Jurkat, Clone E6-1 (cell line): ENCODE measurements around the gene ZNF384.

Experiments used
- DNase-seq: peaks from one replicate; pipeline ENCODE4 v3.0.0-alpha.2; 2011; ENCODE audit warnings: low read depth, low spot score
- H3K4me3 ChIP-seq: 2 replicates; pipeline ENCODE4 v1.5.1; 2011; ENCODE audit warnings: mild to moderate bottlenecking, low read length, control low read depth, moderate library complexity

ZNF384 gene

DNA sequence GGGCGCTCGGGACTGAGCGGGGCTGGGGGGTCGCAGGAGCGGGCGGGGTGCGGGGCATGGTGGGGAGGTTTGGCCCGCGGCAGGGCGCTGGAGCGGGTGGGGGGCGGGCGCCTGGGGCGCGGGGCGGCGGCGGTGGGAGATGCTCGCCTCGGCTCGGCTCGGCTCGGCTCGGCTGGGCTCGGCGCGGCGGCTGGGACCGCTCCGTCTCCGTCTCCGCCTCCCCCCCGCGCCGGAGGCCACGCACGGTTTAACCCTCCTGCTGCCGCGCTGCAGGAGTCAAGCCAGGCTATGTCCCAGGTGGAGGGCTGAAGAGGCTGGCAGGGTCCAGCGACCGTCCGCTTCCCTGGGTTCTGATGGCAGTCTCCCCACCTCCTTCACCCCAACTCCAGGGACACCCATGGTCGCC is 11.5 kb upstream of the ZNF384 start, which contains the start of gene PIANP:
Gene PIANP, minus strand, starts transcription at position 170 of the 406 bp plus-strand sequence. CDS start 2,754 bp downstream, outside the sequence.
- H3K4me3 ChIP-seq: peak within 1 kb of the TSS; percentile 39
- DNase-seq: no peak

DNA sequence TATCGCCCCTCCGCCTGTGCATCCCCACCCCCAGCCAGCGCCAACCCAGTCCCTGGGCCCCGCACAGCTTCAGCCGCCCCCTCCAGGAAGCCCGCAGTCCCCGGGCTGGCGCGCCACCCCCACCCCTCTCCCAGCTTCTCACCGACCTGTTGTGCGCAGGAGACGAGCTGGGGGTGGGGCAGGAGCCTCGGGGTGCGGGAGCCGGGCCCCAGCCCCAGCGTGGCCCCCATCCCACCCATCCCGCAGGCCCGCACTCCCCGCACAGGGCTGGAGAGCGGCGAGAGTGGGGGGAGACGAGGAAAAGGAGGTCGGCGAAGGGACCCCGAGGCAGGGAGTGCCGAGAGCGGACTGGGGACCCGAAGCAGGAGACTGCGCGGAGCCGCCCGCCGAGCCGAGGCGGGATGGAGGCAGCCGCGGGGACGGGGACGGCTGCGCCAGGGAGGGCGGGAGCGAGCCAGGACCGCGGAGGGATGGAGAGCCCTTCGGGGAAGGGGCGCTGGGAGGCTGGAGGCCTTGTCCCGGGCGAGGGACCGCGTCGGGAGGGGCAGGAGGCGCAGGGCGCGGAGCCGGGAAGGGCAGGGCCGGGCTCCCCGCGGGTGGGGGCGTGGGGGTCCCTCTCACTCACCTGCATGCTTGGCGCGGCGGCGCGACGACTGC is 10.9 kb upstream of the ZNF384 start:
- no peak for DNase-seq
- peak overlapping the region; percentile 39 for H3K4me3 ChIP-seq

DNA sequence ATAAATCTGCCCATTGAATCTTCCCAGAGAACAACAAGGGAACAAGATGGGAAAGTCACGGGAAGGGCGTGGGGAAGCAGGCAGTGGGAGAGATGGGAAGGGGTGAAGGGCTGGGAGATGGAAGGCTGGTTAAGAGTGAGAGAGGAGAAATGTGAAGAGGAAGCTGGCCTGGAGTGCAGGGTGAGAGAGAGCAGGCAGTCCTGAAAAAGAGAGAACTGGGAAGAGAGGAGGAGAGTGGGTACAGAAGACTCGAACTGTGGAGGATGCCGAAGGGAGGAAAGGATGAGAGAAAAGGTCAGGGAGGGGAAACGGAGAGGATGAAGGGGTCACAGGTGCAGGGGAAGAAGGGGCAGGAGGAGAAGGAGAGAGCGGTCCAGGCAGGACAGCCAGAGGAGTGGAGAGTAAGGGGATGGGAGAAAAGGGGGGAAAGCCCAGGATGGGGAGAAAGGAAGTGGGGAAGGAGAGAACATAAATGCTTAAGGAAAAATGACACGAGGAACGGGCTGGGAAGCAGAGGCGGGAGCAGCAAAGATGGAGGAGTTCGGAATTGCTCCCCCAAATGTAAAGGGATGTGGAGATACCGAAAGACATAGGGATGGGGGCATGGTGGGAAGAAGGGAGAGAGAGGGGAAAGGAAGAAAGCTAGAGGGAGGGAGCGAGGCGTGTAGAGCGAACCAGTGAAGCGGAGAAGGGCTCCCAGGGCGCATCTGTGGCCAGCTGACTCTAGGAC is 10.2 kb upstream of the ZNF384 start:
- no peak for DNase-seq

DNA sequence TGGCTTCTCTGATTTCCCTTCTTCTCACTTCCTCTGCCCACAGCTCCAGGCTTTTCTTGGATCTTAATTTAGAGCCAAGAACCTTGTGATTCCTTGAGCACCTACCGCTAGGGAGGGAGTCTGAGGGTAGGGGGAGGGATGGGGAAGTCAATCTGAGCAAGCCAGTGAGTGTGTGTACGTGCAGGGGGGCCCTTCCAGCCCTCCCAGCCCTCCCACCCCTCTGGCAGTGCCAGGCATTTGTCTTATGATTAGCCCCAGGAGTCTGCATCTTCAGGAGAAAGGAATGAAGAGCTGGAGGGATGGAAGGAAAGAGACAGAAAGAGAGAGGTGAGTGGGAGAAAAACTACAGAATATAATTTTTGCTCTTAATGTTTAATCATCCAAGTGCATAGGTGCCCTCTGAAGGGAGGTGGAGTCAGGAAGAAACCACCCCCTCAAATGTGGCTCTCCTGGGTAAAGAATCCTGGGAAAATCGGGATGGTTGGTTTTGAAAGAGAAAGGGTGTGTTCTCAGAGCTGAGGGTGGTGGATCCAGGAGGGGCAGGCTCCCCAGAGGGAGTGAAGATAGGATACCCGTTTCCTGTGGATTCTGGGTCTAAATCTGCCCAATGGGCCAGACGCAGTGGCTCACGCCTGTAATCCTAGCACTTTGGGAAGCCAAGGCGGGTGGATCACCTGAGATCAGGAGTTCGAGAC is 9.3 kb upstream of the ZNF384 start:
- H3K4me3 ChIP-seq: no peak overlapping the region
- DNase-seq: no peak

More for the DNA sequence above, 10.2 kb upstream of the ZNF384 start:
- H3K4me3 ChIP-seq: no peak overlapping the region

DNA sequence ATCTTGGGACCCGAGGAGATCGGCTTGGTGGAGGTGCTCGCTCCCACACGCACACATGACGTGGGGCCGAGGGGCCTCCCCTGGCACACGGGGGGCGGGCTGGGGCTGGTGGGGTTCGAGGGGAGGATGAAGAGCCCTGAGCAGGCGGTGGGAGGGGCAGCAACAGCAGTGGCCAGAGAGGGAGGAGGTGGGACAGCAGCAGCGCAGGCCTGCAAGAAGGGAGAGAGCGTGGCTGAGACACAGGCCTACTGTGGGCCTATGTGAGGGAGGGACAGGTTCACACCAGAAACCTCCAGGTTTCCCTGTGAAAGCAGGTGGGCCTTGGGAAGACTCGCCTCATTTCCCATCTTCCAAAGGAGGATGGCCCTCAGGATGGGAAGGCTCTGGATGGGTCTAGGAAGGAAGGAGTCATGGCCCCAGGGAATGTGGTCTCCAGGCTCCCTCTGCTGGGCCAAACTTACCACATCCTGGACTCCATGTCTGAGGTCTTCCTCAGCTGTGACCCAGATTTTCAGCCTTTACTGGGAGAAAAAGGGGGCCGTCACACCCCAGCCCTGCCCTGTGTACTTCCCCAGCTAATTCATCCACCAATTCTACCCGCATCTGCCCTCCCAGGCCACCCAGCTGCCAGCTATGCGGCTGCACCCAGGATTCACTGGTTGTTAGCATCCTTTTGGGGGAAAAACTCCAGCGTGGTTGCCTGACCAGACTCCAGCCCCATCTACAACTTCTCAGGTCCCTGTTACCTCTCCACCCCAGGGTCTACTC is 8.6 kb upstream of the ZNF384 start:
- no peak overlapping the region for H3K4me3 ChIP-seq
- DNase-seq: no peak

DNA sequence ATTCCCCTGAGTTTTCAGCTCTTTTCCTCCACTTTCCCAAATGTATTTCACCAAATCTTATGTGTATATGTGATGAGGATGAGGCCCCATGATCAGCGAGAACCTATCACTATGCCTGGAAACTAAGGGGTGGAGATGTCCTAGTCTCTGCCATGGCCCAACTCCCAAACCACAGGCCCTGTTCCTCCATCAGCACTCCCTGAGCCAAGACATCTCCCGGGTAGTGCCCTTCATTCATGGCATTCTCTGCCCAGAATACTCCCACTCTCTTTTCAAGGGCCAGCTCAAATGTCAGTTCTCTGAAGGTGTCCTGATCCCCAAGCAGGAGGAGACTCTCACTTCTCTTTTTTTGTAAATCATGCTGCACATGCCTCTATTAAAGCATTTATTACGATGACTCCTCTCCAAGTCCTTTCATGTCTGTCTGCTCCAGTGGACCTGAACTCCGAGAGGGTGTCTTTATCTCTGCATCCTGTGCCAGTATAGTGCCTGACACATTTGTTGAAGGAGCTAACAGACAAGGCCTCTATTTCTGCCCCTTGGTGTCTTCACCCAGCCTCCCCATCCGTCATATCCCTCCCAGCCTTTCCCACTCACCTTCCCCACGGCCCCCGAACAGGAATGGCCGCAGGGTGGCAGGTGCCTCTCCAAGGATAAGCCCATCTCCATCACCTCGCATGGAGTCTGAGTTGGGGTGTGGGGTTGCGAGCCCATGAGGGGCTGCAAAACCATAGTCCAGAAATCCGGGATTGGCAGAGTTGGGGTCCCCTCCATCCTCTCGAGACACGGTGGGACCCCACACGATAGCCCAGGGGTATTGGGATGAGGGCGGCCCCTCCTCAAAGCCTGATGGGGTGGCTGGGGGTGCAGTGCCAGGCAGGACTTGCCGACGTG is 7.8 kb upstream of the ZNF384 start:
- no peak overlapping the region for H3K4me3 ChIP-seq
- no peak for DNase-seq

DNA sequence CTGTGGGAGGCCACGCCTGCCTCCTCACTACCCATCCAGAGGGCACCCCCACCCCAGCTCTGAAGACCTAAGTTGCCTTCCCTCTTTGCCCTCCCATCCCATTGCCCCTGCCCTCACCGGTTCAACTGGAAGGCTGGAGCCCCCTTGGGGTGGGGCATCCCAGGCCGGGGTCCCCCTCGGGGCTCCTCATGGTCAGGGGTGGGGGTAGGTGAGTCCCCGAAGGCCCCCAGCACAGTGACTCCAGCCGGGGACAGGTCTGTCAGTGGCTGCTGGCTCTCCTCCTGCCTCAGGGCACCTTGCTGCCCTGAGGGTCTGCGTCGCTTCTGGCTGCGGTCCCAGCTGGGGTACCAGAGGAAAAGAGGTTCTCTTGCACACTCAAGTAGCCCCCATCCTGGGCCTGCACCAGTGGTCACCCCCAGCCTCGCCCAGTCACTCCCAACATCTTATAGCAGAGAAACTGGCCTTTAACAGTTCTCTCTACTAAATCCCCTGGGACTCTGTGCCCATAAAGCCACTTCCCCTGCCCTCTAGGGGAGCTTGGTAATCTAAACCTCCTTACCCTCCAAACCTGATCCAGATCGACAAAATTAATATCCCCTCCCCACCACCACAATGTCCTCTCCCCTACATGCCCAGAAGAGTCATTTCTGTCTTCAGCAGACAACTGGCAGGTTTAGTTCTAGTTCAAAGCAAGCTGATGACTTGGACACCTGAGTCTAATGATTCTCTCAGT is 6.3 kb upstream of the ZNF384 start:
- DNase-seq: no peak
- H3K4me3 ChIP-seq: no peak overlapping the region

DNA sequence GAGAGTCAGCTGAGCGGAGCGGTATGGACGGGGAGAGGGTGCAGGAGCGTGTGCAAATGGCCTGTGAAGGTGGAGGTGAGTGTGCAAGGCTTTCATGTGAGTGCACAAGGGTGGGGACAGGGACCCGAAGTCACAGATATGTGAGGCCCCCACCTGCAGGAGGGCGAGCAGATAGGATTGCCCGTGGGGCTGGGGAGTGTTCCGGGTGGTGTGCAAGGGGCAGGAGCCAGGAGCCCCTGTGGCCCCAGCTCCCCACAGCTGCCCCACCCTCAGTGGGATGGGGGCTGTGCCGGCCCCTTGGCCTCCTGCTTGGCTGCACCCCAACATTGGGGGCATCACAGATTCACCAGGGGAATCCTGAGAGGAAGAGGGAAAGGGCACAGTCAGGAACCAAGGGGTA is 5.5 kb upstream of the ZNF384 start:
- DNase-seq: no peak
- H3K4me3 ChIP-seq: no peak overlapping the region

DNA sequence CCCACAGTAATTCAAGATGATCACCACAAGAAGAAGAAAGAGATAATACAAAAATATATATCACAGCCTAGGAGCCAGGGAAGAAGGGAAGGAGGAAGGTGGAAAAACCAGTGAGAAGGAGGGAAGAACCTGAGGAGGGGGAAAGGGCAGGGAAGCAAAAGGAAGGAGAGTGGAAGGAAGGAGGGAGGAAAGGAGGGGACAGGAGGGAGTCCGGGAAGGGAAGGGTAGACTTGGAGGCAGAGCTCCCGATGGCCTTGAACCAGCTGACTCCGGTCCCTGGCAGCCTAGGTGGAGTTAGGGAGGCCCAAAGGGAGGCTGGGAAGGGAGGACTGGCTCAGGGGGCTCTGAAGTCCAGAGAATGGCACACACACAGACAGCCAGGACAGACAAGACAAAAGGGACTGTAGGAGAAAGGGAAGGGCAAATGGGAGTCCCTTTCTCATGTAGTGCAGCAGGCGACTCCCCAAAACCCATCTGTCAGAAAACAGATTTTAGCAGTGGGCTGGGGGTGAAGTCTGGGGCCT is 4.7 kb upstream of the ZNF384 start:
- H3K4me3 ChIP-seq: no peak overlapping the region
- DNase-seq: no peak

DNA sequence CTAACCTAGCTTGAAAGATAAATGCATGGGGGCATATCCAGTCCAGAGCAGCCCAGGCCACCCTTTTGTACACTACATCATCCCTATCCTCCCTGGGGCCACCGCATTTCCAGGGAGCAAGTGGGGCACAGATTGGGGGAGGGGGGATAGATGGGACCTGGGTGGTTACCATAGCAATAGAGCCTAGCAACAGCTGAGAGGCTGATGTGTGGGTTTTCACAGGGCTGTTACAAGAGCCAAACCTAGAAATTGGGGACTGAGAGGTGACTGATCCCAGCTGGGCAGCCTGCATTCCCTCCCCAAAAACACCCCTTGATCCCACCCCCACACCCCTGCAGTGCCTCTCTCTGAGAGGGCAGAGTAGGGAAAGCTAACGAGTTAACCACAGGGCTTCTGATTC is 3.7 kb upstream of the ZNF384 start:
- DNase-seq: no peak

DNA sequence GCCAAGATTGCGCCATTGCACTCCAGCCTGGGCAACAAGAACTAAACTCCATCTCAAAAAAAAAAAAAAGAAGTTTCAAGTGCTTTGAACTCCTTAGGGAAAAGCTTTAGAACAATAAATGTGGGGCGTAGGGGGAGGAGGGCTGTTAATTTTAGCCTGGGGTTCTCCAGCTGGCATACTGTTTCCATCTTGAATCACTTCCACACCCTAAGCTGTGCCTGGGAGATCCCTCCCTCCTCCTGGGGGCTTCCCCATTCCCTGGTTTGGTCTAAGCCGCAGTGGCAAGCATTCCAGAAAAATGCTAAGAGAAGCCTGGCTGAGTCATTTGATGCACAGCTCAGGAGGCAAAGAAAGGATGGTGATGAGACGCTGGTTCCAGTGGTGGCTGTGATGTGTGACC is 2.3 kb upstream of the ZNF384 start:
- DNase-seq: no peak
- no peak overlapping the region for H3K4me3 ChIP-seq

More for the DNA sequence above, 3.7 kb upstream of the ZNF384 start:
- no peak overlapping the region for H3K4me3 ChIP-seq

DNA sequence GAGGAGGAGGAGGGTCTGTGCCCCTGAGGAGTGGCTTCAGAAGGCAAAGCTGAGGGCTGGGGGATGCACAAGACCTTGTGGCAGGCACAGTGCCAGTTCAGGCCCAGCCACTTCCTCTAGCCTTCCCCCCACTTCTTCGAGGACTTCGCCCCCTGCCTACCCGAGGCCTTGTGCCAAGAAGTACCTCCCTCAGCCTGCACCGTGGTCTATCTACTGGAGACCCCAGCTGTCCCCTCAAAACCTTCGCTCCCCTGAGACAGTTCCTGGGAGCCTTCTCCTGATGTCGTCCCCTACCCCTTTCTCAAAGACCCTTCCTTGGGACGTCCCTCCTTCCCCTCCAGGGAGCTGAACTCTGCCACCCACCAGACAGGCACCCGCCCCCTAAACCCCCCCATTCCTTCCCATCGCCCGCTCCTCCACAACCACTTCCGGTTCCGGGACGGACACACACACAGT is 604 bp downstream of the ZNF384 start:
- DNase-seq: peak; percentile 92
- peak overlapping the region; percentile 97 for H3K4me3 ChIP-seq

DNA sequence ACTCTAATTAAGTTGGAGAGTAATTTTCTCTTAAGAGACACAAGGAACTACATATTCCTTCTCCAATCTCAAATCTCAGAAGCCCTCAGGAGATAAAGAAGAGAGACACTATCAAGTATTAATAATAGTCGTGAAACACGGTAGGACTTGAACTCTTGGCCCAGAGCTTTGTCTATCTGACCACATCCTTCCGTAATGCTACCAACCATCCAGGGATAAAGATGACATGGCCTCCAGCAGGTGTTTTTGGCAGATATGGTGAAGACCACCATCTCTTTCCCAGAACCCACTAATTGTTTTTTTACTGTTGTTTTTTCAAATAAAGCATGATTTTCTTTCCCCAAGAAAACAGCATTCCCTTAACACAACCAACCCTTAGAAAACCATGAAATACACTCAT is 3.4 kb downstream of the ZNF384 start:
- peak; percentile 54 for DNase-seq
- H3K4me3 ChIP-seq: no peak overlapping the region

DNA sequence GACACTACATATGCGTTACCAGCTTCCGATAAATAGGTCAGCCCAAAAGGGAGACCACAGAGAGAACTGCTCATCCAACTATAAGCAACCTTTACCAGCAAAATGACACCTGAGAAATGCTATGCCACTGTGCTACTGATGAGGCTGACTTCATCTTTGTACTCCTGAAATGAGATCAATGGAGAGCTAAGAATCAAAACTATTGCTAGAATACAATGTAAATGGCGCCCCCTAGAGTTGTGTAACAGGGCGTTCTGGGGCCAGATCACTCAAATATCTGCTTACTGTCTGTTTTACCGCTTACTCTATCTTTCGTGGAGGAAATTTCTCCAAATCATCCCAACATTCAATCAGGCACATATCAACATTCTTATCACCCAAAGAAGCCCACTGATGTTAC is 4.6 kb downstream of the ZNF384 start:
- H3K4me3 ChIP-seq: no peak overlapping the region
- DNase-seq: peak; percentile 64

DNA sequence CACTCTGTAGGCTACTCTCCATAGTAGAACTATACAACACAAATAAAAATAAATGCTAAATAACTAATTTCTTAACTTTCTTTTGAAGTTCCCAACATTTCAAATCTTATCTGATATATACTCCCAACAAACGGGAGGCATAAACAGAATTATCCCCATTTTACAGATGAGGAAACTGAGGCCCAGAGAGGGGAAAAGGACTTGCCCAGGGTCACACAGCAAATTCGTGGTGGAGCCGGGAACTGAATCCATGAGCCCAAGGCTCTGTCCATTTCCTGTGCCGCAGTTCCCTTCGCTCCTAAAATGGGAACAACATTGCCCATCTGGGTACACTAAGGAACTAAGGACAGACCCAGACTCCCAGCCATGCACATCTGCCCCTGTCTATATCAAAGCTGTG is 12.2 kb downstream of the ZNF384 start:
- no peak overlapping the region for H3K4me3 ChIP-seq
- DNase-seq: no peak

DNA sequence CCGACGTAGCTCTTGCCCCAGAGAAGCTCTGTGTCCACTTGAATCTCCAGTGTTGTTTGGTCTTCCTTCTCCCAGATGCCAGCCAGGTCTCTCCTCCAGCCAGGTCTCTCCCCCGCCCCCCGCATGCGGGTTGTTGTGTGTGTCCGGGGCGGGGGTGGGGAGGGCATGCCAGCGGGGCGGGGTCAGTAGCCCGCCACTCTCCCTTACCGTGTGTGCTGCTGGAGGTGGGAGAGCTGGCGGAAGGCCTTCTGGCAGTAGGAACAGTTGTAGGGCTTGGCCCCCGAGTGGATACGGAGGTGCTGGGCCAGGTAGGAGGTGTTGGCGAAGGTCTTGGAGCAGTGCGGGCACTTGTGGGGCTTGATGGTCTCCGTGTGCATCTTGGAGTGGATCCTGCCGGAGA is 17.0 kb downstream of the ZNF384 start:
- DNase-seq: no peak
- no peak overlapping the region for H3K4me3 ChIP-seq

DNA sequence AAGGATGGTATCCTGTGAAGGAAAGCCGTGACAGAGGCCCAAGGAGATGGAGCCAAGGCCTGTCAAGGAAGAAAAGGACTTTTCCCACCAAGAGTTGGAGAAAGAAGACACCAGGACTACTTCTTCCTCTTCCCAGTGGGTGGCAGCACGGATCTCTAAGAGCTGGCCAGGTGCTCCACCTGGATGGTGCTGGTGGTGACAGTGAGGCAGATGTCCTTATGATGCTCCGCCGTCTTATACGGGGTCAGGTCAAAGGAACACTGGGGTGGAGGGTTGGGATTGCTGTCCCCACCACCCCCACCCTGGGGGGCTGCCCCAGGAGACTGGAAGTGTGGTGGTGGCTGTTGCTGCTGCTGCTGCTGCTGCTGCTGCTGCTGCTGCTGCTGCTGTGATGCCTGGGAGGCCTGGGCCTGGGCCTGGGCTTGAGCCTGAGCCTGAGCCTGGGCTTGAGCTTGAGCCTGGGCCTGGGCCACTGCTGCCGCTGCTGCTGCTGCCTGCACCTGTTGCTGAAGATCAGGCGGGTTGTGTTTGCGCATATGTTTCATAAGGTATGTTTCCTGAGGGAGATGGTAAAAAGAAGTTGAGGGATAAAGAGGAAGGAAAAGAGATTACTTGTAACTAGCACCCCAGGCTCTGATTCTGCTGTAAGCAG is 21.5 kb downstream of the ZNF384 start:
- no peak overlapping the region for H3K4me3 ChIP-seq
- DNase-seq: no peak
